Measurements from ENCODE around the gene MYO9B.

MYO9B gene

GRCh38 chr19:17196610-17197009 lies 121.0 kb downstream of the MYO9B start:
- no peak overlapping the region for H3K4me3 ChIP-seq (ENCODE audit: low read depth in 1 of 2, low read length in 1 of 2)
- no peaks in the 10 kb centered on the region for H3K4me1 ChIP-seq (ENCODE audit: control insufficient read depth in 1 of 2, insufficient read depth in 1 of 2, low read depth in 1 of 2, low read length in 1 of 2)
- TF ChIP-seq, protein P1, sequence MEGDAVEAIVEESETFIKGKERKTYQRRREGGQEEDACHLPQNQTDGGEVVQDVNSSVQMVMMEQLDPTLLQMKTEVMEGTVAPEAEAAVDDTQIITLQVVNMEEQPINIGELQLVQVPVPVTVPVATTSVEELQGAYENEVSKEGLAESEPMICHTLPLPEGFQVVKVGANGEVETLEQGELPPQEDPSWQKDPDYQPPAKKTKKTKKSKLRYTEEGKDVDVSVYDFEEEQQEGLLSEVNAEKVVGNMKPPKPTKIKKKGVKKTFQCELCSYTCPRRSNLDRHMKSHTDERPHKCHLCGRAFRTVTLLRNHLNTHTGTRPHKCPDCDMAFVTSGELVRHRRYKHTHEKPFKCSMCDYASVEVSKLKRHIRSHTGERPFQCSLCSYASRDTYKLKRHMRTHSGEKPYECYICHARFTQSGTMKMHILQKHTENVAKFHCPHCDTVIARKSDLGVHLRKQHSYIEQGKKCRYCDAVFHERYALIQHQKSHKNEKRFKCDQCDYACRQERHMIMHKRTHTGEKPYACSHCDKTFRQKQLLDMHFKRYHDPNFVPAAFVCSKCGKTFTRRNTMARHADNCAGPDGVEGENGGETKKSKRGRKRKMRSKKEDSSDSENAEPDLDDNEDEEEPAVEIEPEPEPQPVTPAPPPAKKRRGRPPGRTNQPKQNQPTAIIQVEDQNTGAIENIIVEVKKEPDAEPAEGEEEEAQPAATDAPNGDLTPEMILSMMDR (IDR thresholded peaks at IDR 0.05), result no peak
- H3K27ac ChIP-seq, result no peak overlapping the region
- H3K36me3 ChIP-seq, result peaks cover 100% of the 10 kb centered on the region
- H3K27me3 ChIP-seq, result no peaks in the 10 kb centered on the region
- H3K9me3 ChIP-seq, result peaks cover 1% of the 10 kb centered on the region

- TF ChIP-seq, protein P1 (IDR thresholded peaks at IDR 0.05), result no peak
- H3K4me3 ChIP-seq (ENCODE audit: low read depth in 1 of 2, low read length in 1 of 2), result no peak overlapping the region
- no peaks in the 10 kb centered on the region for H3K4me1 ChIP-seq (ENCODE audit: control insufficient read depth in 1 of 2, insufficient read depth in 1 of 2, low read depth in 1 of 2, low read length in 1 of 2)
- H3K36me3 ChIP-seq, result peaks cover 100% of the 10 kb centered on the region
- H3K27me3 ChIP-seq, result no peaks in the 10 kb centered on the region
- no peak overlapping the region for H3K27ac ChIP-seq
- peaks cover 6% of the 10 kb centered on the region for H3K9me3 ChIP-seq
These were observed 122.1 kb downstream of the MYO9B start for GRCh38 chr19:17197666-17198065.

DNA sequence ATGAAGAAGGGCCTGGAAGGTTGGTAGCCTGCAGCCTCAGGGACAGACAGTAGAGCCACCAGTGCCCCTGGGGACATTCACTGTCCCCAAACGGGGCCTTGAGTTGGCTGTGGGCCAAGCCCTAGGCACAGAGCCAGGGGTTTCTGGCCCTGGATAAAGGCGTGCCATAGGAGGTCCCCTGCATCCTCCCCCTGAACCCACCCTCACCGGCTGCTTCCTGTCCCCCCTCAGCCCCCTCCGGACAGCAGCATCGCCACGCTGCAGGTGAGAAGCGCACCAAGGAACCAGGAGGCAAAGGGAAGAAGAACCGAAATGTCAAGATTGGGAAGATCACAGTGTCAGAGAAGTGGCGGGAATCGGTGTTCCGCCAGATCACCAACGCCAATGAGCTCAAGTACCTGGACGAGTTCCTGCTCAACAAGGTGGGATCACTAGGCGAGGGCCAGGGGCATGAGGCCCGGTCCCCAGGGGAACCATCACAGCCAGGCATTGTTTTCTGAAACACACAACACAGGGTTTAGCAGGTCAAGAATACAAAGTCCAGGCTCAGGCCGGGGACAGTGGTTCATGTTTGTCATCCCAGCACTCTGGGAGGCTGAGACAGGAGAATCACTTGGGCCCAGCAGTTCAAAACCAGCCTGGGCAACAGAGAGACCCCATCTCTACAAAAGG lies 125.0 kb downstream of the MYO9B start:
- Histone ChIP-seq H3K27me3 (no peaks in the 10 kb centered on the region), H3K4me1 (ENCODE audit: control insufficient read depth in 1 of 2, insufficient read depth in 1 of 2, low read depth in 1 of 2, low read length in 1 of 2) (no peaks in the 10 kb centered on the region), H3K9me3 (peaks cover 6% of the 10 kb centered on the region), H3K4me3 (ENCODE audit: low read depth in 1 of 2, low read length in 1 of 2) (no peak overlapping the region), H3K27ac (no peak overlapping the region), H3K36me3 (peaks cover 100% of the 10 kb centered on the region)
- TF ChIP-seq, protein P1 (IDR thresholded peaks at IDR 0.05), result no peak

DNA sequence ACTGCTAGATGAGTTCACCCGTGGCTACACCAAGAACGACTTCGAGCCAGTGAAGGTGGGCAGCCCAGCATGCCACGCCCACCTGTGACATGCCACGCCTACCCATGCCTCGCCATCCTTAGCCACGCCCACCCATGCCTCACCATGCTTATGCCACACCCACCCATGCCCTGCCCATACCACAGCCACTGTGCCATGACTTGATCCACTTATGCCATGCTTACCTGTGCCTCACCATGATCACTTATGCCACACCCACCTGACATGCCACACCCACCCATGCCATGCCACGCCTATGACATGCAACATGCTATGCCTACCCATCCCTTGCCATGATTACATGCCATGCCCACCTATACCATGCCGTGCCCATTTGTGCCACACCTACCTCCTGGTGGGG lies 126.7 kb downstream of the MYO9B start:
- Histone ChIP-seq H3K4me1 (ENCODE audit: control insufficient read depth in 1 of 2, insufficient read depth in 1 of 2, low read depth in 1 of 2, low read length in 1 of 2) (no peaks in the 10 kb centered on the region), H3K9me3 (peaks cover 6% of the 10 kb centered on the region), H3K27me3 (no peaks in the 10 kb centered on the region), H3K4me3 (ENCODE audit: low read depth in 1 of 2, low read length in 1 of 2) (no peak overlapping the region), H3K27ac (no peak overlapping the region), H3K36me3 (peaks cover 100% of the 10 kb centered on the region)
- TF ChIP-seq, protein P1 (IDR thresholded peaks at IDR 0.05), result no peak

DNA sequence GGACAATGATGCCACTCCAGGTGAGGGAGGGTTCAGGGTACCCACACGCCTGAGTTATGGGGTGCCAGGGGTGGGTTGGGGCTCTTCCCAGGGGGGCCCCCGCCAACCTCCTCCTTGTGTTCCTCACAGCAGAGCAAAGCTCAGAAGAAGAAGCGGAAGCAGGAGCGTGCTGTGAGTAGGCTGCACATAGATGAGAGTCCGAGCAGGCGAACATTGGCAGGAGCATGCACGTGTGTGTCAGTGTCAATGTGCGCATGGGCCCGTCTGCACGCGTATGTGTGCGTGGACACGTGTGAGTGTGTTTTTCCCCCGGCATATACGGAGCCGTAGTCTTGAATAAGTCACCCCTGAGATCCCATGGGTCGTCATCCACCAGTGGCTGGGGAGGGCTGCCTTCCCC lies 127.1 kb downstream of the MYO9B start:
- H3K36me3 ChIP-seq, result peaks cover 100% of the 10 kb centered on the region
- H3K4me3 ChIP-seq (ENCODE audit: low read depth in 1 of 2, low read length in 1 of 2), result no peak overlapping the region
- H3K9me3 ChIP-seq, result peaks cover 6% of the 10 kb centered on the region
- TF ChIP-seq, protein P1 (IDR thresholded peaks at IDR 0.05), result no peak
- H3K27me3 ChIP-seq, result no peaks in the 10 kb centered on the region
- no peaks in the 10 kb centered on the region for H3K4me1 ChIP-seq (ENCODE audit: control insufficient read depth in 1 of 2, insufficient read depth in 1 of 2, low read depth in 1 of 2, low read length in 1 of 2)
- no peak overlapping the region for H3K27ac ChIP-seq

Data from neutrophil (primary cell).